Measurements from ENCODE around the gene CEP83.

DNA sequence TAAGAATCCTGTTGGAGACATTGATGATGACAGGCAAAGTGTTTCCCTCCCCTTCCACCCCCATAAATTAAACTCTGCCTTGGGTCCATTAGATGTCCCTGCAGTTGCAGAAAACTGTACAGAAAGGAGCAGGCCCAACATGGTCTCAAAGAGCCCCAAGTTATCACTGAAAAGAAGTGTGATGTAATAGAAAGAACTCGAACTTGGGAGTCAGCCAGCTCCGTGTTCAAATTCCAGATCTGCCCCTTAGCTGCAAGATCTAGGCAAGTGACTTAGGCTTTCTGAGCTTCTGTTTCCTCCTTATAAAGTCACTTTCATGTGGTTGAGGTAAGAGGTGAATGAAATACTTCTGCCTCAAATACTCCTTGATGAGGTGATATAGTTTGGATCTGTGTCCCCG is 49.6 kb upstream of the CEP83 start:
- TF ChIP-seq, protein P1, sequence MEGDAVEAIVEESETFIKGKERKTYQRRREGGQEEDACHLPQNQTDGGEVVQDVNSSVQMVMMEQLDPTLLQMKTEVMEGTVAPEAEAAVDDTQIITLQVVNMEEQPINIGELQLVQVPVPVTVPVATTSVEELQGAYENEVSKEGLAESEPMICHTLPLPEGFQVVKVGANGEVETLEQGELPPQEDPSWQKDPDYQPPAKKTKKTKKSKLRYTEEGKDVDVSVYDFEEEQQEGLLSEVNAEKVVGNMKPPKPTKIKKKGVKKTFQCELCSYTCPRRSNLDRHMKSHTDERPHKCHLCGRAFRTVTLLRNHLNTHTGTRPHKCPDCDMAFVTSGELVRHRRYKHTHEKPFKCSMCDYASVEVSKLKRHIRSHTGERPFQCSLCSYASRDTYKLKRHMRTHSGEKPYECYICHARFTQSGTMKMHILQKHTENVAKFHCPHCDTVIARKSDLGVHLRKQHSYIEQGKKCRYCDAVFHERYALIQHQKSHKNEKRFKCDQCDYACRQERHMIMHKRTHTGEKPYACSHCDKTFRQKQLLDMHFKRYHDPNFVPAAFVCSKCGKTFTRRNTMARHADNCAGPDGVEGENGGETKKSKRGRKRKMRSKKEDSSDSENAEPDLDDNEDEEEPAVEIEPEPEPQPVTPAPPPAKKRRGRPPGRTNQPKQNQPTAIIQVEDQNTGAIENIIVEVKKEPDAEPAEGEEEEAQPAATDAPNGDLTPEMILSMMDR (IDR thresholded peaks at IDR 0.05): no peak
- TF ChIP-seq POLR2A (IDR thresholded peaks at IDR 0.05): no peak
